DOHH2 (cell line): Measurements from ENCODE around the gene NAP1L4.
"Not testable (repeated sequence)": the region's sequence is repeated elsewhere in the genome, so short reads cannot be mapped to it uniquely, and the experiment has no call there.

Source experiments
- H3F3A ChIP-seq: fragments of 200-600 bp; sonication (generic), shearing (Covaris generic); 2 replicates; pipeline ENCODE4 v1.6.0; 2016; ENCODE audit warnings: antibody characterized with exemption, mild to moderate bottlenecking; ENCODE audit not compliant: control insufficient read depth, insufficient read depth
- H3K27ac ChIP-seq: fragments of 200-600 bp; sonication (generic); 2 replicates; pipeline ENCODE4 v1.5.1; 2014; ENCODE audit warnings: low read depth, mild to moderate bottlenecking, low read length, moderate library complexity
- H3K27me3 ChIP-seq: fragments of 200-600 bp; sonication (generic); 2 replicates; pipeline ENCODE4 v1.6.1; 2014; ENCODE audit warnings: mild to moderate bottlenecking, low read length, mixed read lengths; ENCODE audit not compliant: control insufficient read depth
- H3K36me3 ChIP-seq: fragments of 200-600 bp; sonication (generic); 2 replicates; pipeline ENCODE4 v1.6.1; 2014; ENCODE audit warnings: mild to moderate bottlenecking, low read length, moderate library complexity, mixed read lengths; ENCODE audit not compliant: control insufficient read depth
- H3K4me1 ChIP-seq: fragments of 200-600 bp; sonication (generic); 2 replicates; pipeline ENCODE4 v1.6.1; 2014; ENCODE audit warnings: mild to moderate bottlenecking, low read length, mixed read lengths; ENCODE audit not compliant: control insufficient read depth
- H3K4me2 ChIP-seq: fragments of 200-600 bp; sonication (generic); 2 replicates; pipeline ENCODE4 v1.6.0; 2014; ENCODE audit warnings: mild to moderate bottlenecking, low read length, moderate library complexity
- H3K4me3 ChIP-seq: fragments of 200-600 bp; sonication (generic); 2 replicates; pipeline ENCODE4 v1.5.1; 2014; ENCODE audit warnings: mild to moderate bottlenecking, low read length, mixed read lengths
- H3K79me2 ChIP-seq: fragments of 200-600 bp; sonication (generic); 2 replicates; pipeline ENCODE4 v1.6.1; 2014; ENCODE audit warnings: mild to moderate bottlenecking, low read length, mixed read lengths; ENCODE audit not compliant: control insufficient read depth
- H3K9me2 ChIP-seq: fragments of 200-600 bp; sonication (generic); replicated peaks from 2 replicates; pipeline ENCODE4 v1.6.1; 2014; ENCODE audit warnings: mild to moderate bottlenecking, low read length, mixed read lengths; ENCODE audit not compliant: control insufficient read depth
- H3K9me3 ChIP-seq: fragments of 200-600 bp; sonication (generic); 2 replicates; pipeline ENCODE4 v1.6.1; 2014; ENCODE audit warnings: antibody characterized with exemption, low read length, mixed read lengths; ENCODE audit not compliant: control insufficient read depth, insufficient read depth
- H4K20me1 ChIP-seq: fragments of 200-600 bp; sonication (generic); 2 replicates; pipeline ENCODE4 v1.6.0; 2014; ENCODE audit warnings: low read depth, mild to moderate bottlenecking, antibody characterized with exemption, low read length, moderate library complexity; ENCODE audit not compliant: control insufficient read depth, insufficient read depth
- EZH2phosphoT487 ChIP-seq: fragments of 200-600 bp; sonication (generic); IDR thresholded peaks from 2 replicates; pipeline ENCODE4 v1.6.1; 2017; ENCODE audit warnings: borderline replicate concordance, mild to moderate bottlenecking, antibody characterized with exemption, low read length, moderate library complexity, mixed read lengths
- TF ChIP-seq, protein P1 (sequence below): fragments of 200-600 bp; sonication (generic); IDR thresholded peaks from one replicate; pipeline ENCODE4 v1.5.1; 2014; ENCODE audit warnings: antibody characterized with exemption, mild to moderate bottlenecking, low read depth, low read length; ENCODE audit not compliant: poor library complexity, severe bottlenecking

The NAP1L4 gene

DNA sequence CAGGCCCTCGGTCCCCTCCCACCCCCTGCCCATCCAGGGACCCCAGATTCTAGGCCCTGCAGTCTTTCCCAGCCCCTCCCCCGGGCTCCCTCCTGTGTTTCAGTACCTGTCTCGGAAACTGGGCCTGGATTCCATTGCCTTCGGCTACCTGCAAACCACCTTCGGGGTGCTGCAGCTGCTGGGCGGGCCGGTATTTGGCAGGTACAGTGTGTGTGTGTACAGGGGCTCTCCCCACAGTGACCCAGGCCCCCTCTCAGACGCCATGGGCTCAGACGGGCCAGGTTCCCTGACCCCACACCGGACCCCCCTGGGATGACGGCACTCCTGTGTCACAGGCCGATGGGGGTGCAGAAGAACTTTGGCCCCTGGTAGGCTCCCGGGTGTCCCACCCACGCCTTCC, 84.0 kb downstream of the NAP1L4 start:
- no peaks in the 10 kb centered on the region for H4K20me1 ChIP-seq
- no peaks in the 10 kb centered on the region for H3F3A ChIP-seq
- no peak overlapping the region for H3K4me2 ChIP-seq
- H3K36me3 ChIP-seq = no peaks in the 10 kb centered on the region
- no peaks in the 10 kb centered on the region for H3K9me2 ChIP-seq
- peaks cover 1% of the 10 kb centered on the region for H3K4me1 ChIP-seq
- H3K4me3 ChIP-seq = no peak overlapping the region
- no peaks in the 10 kb centered on the region for H3K27me3 ChIP-seq
- no peaks in the 10 kb centered on the region for H3K9me3 ChIP-seq
- TF ChIP-seq EZH2phosphoT487 = no peak
- TF ChIP-seq, protein P1, sequence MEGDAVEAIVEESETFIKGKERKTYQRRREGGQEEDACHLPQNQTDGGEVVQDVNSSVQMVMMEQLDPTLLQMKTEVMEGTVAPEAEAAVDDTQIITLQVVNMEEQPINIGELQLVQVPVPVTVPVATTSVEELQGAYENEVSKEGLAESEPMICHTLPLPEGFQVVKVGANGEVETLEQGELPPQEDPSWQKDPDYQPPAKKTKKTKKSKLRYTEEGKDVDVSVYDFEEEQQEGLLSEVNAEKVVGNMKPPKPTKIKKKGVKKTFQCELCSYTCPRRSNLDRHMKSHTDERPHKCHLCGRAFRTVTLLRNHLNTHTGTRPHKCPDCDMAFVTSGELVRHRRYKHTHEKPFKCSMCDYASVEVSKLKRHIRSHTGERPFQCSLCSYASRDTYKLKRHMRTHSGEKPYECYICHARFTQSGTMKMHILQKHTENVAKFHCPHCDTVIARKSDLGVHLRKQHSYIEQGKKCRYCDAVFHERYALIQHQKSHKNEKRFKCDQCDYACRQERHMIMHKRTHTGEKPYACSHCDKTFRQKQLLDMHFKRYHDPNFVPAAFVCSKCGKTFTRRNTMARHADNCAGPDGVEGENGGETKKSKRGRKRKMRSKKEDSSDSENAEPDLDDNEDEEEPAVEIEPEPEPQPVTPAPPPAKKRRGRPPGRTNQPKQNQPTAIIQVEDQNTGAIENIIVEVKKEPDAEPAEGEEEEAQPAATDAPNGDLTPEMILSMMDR = no peak
- no peaks in the 10 kb centered on the region for H3K79me2 ChIP-seq
- H3K27ac ChIP-seq = no peak overlapping the region

DNA sequence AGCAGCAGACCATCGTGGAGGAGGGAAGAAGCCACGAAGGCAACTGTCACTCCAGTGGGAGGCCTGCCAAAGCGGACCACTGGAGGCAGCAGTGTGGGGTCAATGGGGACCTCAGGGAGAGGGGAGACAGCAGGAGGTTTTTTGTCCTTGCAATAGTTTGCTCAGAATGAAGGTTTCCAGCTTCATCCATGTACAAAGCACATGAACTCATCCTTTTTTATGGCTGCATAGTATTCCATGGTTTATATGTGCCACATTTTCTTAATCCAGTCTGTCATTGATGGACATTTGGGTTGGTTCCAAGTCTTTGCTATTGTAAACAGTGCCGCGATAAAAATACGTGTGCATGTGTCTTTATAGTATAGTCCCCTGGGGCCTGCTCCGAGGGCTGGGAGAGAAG, 86.8 kb downstream of the NAP1L4 start:
- H3K4me3 ChIP-seq, H3K27ac ChIP-seq, H3K79me2 ChIP-seq, H4K20me1 ChIP-seq, H3K36me3 ChIP-seq, H3K9me3 ChIP-seq, H3F3A ChIP-seq, H3K9me2 ChIP-seq, H3K4me2 ChIP-seq, H3K27me3 ChIP-seq: not testable (repeated sequence)
- H3K4me1 ChIP-seq = peaks cover 14% of the 10 kb centered on the region

DNA sequence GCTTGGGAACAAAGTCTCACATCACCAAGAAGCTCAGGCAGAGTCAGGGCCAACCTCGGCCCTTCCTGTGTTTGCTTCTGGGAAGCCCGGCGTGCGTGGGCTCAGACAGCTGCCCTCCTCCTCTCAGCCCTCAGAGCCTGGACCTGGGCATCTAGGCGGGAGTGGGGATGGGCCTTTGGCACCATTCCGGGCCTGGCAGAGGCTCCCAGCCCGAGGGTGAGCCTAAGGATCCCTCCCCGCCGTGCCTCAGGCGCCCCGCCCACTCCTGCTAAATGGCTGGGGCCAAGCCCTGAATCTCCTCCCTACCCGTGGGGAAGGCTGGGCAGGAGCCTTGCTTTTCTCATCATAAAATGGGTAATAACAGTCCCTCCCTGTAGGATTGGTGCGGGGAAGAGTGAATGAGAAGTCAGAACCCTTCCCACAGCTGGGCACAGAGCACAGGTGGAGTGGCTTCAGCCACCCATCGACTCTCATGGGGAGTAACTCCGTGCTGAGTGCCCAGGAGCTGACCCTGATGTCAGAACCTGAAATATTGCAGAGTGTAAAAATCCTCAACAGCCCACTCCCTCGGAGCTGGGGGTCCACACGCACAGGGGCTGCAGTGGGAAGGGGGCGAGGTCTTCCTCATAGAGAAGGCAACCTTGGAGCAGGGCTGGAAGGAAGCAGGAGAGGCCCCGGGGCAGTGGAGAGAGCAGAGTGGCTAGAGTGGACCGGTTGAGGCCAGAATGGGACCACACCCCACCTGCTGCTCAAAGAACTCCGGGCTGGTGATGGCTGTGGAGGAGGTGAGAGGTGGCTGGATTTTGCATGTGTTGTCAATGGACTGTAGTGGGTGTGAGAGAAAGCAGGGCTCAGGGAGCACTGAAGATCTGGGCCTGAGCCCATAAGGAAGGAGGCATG, 87.7 kb downstream of the NAP1L4 start:
- H3K27ac ChIP-seq = no peak overlapping the region
- H4K20me1 ChIP-seq = no peaks in the 10 kb centered on the region
- no peaks in the 10 kb centered on the region for H3K36me3 ChIP-seq
- no peaks in the 10 kb centered on the region for H3K9me3 ChIP-seq
- H3K27me3 ChIP-seq = no peaks in the 10 kb centered on the region
- H3K79me2 ChIP-seq = no peaks in the 10 kb centered on the region
- no peaks in the 10 kb centered on the region for H3K9me2 ChIP-seq
- TF ChIP-seq, protein P1 = no peak
- no peak for TF ChIP-seq EZH2phosphoT487
- no peak overlapping the region for H3K4me3 ChIP-seq
- H3K4me1 ChIP-seq = peaks cover 14% of the 10 kb centered on the region
- no peaks in the 10 kb centered on the region for H3F3A ChIP-seq
- H3K4me2 ChIP-seq = no peak overlapping the region

DNA sequence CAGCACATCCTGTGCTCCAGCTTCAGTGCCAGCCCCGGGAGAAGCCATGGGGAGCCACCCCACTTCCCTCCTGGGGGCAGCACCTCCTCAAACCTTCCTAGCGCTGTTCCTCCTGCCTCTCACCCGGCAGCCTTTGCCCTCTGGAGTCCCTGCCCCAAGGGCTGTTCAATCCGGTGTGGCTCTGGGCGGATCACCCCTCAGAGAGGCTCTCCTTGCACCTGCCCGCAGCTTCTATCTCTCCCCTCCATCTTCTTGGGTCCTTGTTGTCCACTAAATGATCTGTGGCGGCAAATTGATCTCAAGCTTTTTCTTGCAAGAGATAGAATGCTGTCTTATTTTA, 88.5 kb downstream of the NAP1L4 start:
- Histone ChIP-seq H3K9me3 (no peaks in the 10 kb centered on the region), H3K4me3 (no peak overlapping the region), H3K27ac (no peak overlapping the region), H3K4me2 (no peak overlapping the region), H3F3A (no peaks in the 10 kb centered on the region), H4K20me1 (no peaks in the 10 kb centered on the region), H3K27me3 (0 out of 2 replicates have a peak, but pooled peaks cover 6% of the 10 kb centered on the region), H3K9me2 (no peaks in the 10 kb centered on the region), H3K4me1 (peaks cover 14% of the 10 kb centered on the region), H3K36me3 (no peaks in the 10 kb centered on the region), H3K79me2 (no peaks in the 10 kb centered on the region)
- TF ChIP-seq, protein P1 = no peak
- no peak for TF ChIP-seq EZH2phosphoT487
